HepG2 (cell line): Measurements from ENCODE around the gene MSRB3.

Experiments used
- HNF4A ChIP-seq: sonication (generic); formaldehyde crosslinking; IDR thresholded peaks from 2 replicates; pipeline ENCODE4 v1.4.0; 2020; ENCODE audit warnings: missing genetic modification reagents
- JUN ChIP-seq: sonication (generic); formaldehyde crosslinking; IDR thresholded peaks from 2 replicates; pipeline ENCODE4 v1.4.0; 2020; ENCODE audit warnings: mild to moderate bottlenecking, missing genetic modification reagents
- POLR2A ChIP-seq, 2 experiments: IDR thresholded peaks; 2 replicates each; pipeline ENCODE4 v1.6.1; 2011; ENCODE audit warnings: low read depth in 2 of 2, low read length in 2 of 2, mild to moderate bottlenecking in 1 of 2, moderate library complexity in 1 of 2; ENCODE audit not compliant: insufficient read depth in 1 of 2
- POLR2AphosphoS2 ChIP-seq: IDR thresholded peaks from 2 replicates; pipeline ENCODE4 v1.6.1; 2011; ENCODE audit warnings: low read depth, low read length, improper control_type of control experiment
- RFX5 ChIP-seq: IDR thresholded peaks from 2 replicates; pipeline ENCODE4 v1.6.1; 2011; ENCODE audit warnings: low read depth, low read length, improper control_type of control experiment
- TAF1 ChIP-seq: sonication (generic); formaldehyde crosslinking; IDR thresholded peaks from 2 replicates; pipeline ENCODE4 v1.4.0; 2020; ENCODE audit warnings: missing genetic modification reagents
- TEAD2 ChIP-seq: sonication (generic); formaldehyde crosslinking; IDR thresholded peaks from 2 replicates; pipeline ENCODE4 v1.9.0; 2021; ENCODE audit warnings: missing genetic modification reagents
- YY1 ChIP-seq: IDR thresholded peaks from 2 replicates; pipeline ENCODE4 v1.6.1; 2011; ENCODE audit warnings: low read length, low read depth, moderate library complexity, mild to moderate bottlenecking; ENCODE audit not compliant: insufficient read depth, insufficient replicate concordance
- ZMYM4 ChIP-seq: sonication (generic); formaldehyde crosslinking; IDR thresholded peaks from 2 replicates; pipeline ENCODE4 v1.8.1; 2023; ENCODE audit warnings: mild to moderate bottlenecking, missing genetic modification reagents
- ZNF224 ChIP-seq: sonication (generic); formaldehyde crosslinking; IDR thresholded peaks from 2 replicates; pipeline ENCODE4 v1.5.0; 2020; ENCODE audit warnings: mild to moderate bottlenecking, missing genetic modification reagents
- ZNF558 ChIP-seq: sonication (generic); formaldehyde crosslinking; IDR thresholded peaks from 2 replicates; pipeline ENCODE4 v1.9.0; 2022; ENCODE audit warnings: mild to moderate bottlenecking, missing genetic modification reagents, borderline replicate concordance
- TF ChIP-seq, protein P1 (sequence below): sonication (generic); formaldehyde crosslinking; IDR thresholded peaks from 2 replicates; pipeline ENCODE4 v1.5.0; 2020; ENCODE audit warnings: mild to moderate bottlenecking, missing genetic modification reagents, moderate library complexity

DNA sequence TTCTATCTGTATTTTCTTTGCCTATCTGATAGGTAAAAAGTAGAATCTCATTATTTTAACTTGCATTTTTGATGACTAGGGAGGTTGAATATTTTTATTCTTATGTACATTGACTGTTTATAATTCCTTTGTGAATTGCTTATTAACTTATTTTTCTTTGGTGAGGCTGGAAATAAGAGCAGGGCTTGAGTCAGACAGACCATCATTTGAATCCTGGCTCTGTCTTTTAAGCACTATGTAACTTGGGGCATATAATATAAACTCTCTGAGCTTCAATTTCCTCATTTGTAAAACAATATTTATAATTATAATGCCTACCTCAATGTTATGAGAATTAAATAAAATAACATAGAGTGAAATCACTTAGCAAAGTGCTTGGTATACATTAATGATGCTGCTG lies 108.9 kb downstream of the MSRB3 start:
- TF ChIP-seq POLR2A (IDR thresholded peaks at IDR 0.05; ENCODE audit: insufficient read depth in 1 of 2, low read depth in 2 of 2, low read length in 2 of 2): no peak
- no peak for TF ChIP-seq TAF1 (CRISPR knock-in tag)
- TF ChIP-seq, protein P1, sequence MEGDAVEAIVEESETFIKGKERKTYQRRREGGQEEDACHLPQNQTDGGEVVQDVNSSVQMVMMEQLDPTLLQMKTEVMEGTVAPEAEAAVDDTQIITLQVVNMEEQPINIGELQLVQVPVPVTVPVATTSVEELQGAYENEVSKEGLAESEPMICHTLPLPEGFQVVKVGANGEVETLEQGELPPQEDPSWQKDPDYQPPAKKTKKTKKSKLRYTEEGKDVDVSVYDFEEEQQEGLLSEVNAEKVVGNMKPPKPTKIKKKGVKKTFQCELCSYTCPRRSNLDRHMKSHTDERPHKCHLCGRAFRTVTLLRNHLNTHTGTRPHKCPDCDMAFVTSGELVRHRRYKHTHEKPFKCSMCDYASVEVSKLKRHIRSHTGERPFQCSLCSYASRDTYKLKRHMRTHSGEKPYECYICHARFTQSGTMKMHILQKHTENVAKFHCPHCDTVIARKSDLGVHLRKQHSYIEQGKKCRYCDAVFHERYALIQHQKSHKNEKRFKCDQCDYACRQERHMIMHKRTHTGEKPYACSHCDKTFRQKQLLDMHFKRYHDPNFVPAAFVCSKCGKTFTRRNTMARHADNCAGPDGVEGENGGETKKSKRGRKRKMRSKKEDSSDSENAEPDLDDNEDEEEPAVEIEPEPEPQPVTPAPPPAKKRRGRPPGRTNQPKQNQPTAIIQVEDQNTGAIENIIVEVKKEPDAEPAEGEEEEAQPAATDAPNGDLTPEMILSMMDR (CRISPR knock-in tag): no peak
- TF ChIP-seq ZNF224 (CRISPR knock-in tag): no peak
- no peak for TF ChIP-seq RFX5
- TF ChIP-seq ZNF558 (CRISPR knock-in tag): no peak
- no peak for TF ChIP-seq POLR2AphosphoS2
- no peak for TF ChIP-seq JUN (CRISPR knock-in tag)
- TF ChIP-seq TEAD2 (CRISPR knock-in tag): no peak
- no peak for TF ChIP-seq HNF4A (CRISPR knock-in tag)
- TF ChIP-seq YY1: no peak
- TF ChIP-seq ZMYM4 (CRISPR knock-in tag): no peak
